Naive thymus-derived CD8-positive, alpha-beta T cell (primary cell): ENCODE measurements around the gene CREG1. TPM values are rescaled to one million over a fixed set of nuclear protein-coding genes. Genes with fewer than 3 reads are reported as not detected.
"Not testable (repeated sequence)": the region's sequence is repeated elsewhere in the genome, so short reads cannot be mapped to it uniquely, and the experiment has no call there.

Source experiments
- ATAC-seq, 2 donors: fragments of 150-1000 bp; cut with Tn5 transposase in 1 of 2; sonication (Bioruptor Pico), chemical (Tn5 transposase) in 1 of 2; 1 replicate in 1 of 2; 2 replicates in 1 of 2; pipeline ENCODE4 v1.10.0; 2021; ENCODE audit warnings: mild to moderate bottlenecking in 2 of 2, moderate library complexity in 2 of 2
- POLR2A ChIA-PET: fragments of 350-600 bp; sonication (Branson Sonifier 250); formaldehyde crosslinking; loops from one replicate; lab custom pipeline; 2021; ENCODE audit warnings: antibody characterized with exemption; lab: Charles Lee
- DNase-seq, 10 donors: peaks; one replicate each; pipeline versions ENCODE4 v3.0.0 to v3.0.0-alpha.2; 2020 to 2022
- H3K27ac Mint-ChIP-seq, 10 donors: one replicate each; pipeline ENCODE4 v1.8.0; 2020 to 2022; ENCODE audit warnings: mild to moderate bottlenecking in 10 of 10, mixed read lengths in 10 of 10, moderate library complexity in 4 of 10, inconsistent platforms in 1 of 10
- H3K27me3 Mint-ChIP-seq, 5 donors: one replicate each; pipeline ENCODE4 v1.8.0; 2021 to 2022; ENCODE audit warnings: mixed read lengths in 5 of 5
- H3K36me3 Mint-ChIP-seq, 3 donors: one replicate each; pipeline ENCODE4 v1.8.0; 2020 to 2022; ENCODE audit warnings: mixed read lengths in 3 of 3, mild to moderate bottlenecking in 2 of 3, inconsistent platforms in 1 of 3
- H3K4me1 Mint-ChIP-seq, 4 donors: one replicate each; pipeline ENCODE4 v1.8.0; 2021 to 2022; ENCODE audit warnings: mixed read lengths in 4 of 4
- H3K4me3 Mint-ChIP-seq, 10 donors: one replicate each; pipeline ENCODE4 v1.8.0; 2020 to 2022; ENCODE audit warnings: mild to moderate bottlenecking in 10 of 10, mixed read lengths in 10 of 10, moderate library complexity in 6 of 10, inconsistent platforms in 1 of 10
- H3K9me3 Mint-ChIP-seq, 9 donors: one replicate each; pipeline ENCODE4 v1.8.0; 2020 to 2022; ENCODE audit warnings: mixed read lengths in 9 of 9, mild to moderate bottlenecking in 3 of 9, inconsistent platforms in 1 of 9, moderate library complexity in 1 of 9
- polyA plus RNA-seq, 3 donors: library from polyadenylated mRNA; unstranded; fragments of 300-500 nt; fragmentation: Illumina TruSeq; gene quantifications; one replicate each; pipeline ENCODE4 v1.2.3, GENCODE V29; 2021
- total RNA-seq, 8 experiments: library from RNA in 2 of 8; stranded (reverse) in 2 of 8; gene quantifications; one replicate each; pipeline ENCODE4 v1.2.3 and lab custom pipeline; 2021 to 2026

The CREG1 gene
- total and polyA plus RNA-seq, 5 experiments from 2014 or later: 13.8 to 26.8 (median 15.5) TPM

DNA sequence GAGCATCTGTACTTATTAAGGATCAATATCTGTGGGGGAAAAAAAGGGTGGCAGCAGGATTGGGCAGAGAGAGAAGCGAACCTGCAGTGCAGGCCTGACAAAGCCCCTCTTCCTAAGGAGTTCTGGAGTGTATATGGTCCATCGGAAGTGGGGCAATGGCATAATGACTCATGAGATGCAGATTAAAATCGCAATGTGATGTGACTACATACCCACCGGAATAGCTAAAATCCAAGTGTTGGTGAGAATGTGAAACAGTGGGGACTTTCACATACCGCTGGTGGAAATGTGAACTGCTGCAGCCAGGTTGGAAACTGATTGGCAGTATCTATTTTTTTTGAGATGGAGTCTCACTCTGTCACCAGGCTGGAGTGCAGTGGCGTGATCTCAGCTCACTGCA lies 8.2 kb upstream of the CREG1 start:
- Mint-ChIP-seq H3K4me1 (peaks cover 0 to 12% (median 0%) of the 10 kb centered on the region in 4 donors), H3K27ac (no peak overlapping the region), H3K9me3 (no peaks in the 10 kb centered on the region), H3K36me3 (no peaks in the 10 kb centered on the region), H3K27me3 (peaks cover 0 to 8% (median 1%) of the 10 kb centered on the region in 5 donors), H3K4me3 (no peak overlapping the region)
- POLR2A ChIA-PET: interaction anchor here (1.1 kb wide), 1 partner anchor 21 kb away, joined by 3 read pairs; no protein-coding TSS in a partner anchor
- DNase-seq (no peak), ATAC-seq (no peak)

DNA sequence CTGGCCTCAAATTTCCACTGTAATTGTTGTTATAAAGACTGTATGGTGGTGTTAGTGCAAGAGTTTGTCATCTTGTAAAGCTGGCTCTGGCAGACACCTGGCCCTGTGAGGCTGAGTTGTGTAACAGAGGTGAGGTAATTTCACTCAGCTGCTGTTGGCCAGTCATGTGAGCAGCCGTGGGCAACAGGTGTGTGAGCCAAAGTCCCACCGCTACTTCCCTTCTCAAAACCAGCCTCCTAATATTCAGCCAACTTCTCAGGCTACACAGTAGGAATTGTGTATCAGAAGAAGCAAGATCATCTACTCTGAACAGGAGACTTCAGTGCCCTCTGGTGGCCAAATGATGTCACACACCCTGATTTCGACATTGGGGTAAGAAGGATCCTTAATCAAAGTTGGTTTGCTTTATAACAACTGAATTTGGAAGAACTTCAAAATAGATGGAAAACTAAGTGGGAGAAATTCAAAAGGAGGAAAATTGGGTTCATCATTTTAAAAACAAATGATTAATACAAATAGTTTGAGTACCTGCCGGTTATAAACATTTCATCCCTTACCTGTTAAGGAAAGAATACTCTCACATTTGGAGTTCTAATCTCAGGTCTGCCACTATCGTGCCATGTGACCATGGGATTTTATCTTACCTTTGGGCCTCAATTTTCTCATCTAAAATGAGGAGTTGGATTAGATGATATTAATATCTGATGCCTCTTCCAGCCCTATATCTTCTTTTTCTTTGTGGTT lies 2.6 kb upstream of the CREG1 start:
- POLR2A ChIA-PET: interaction anchor here (0.9 to 1.1 kb wide), 2 partner anchors 81 to 381 kb away, joined by 3 to 4 read pairs; partner anchors contain the start of genes DCAF6 and MPC2
- Mint-ChIP-seq H3K4me3 (peak overlapping the region in 5 of 10 donors; percentile 1 to 53 (median 25)), H3K36me3 (no peaks in the 10 kb centered on the region), H3K27ac (peak overlapping the region in 1 of 10 donors; percentile 4), H3K9me3 (no peaks in the 10 kb centered on the region), H3K27me3 (peaks cover 0 to 1% (median 0%) of the 10 kb centered on the region in 5 donors), H3K4me1 (peaks cover 9 to 32% (median 25%) of the 10 kb centered on the region in 4 donors)
- ATAC-seq (no peak), DNase-seq (peak; percentile 45 to 85 (median 72))

DNA sequence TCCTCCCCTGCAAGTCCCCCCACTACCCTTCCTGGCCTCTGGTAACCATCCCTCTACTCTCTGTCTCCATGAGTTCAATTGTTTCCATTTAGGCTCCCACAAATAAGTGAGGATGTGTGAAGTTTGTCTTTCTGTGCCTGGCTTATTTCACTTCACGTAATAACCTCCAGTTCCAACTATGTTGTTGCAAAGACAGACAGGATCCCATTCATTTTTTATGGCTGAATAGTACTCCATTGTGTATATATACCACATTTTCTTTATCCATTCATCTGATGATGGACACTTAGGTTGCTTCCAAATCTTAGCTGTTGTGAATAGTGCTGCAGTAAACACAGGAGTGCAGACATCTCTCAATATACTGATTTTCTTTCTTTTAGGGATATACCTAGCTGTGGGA lies 1.5 kb upstream of the CREG1 start:
- POLR2A ChIA-PET, H3K27me3 Mint-ChIP-seq, DNase-seq, ATAC-seq, H3K9me3 Mint-ChIP-seq, H3K36me3 Mint-ChIP-seq, H3K27ac Mint-ChIP-seq: not testable (repeated sequence)
- Mint-ChIP-seq H3K4me3 (peak overlapping the region in 4 of 10 donors; percentile 12 to 44 (median 34)), H3K4me1 (peaks cover 18 to 42% (median 35%) of the 10 kb centered on the region in 4 donors)

DNA sequence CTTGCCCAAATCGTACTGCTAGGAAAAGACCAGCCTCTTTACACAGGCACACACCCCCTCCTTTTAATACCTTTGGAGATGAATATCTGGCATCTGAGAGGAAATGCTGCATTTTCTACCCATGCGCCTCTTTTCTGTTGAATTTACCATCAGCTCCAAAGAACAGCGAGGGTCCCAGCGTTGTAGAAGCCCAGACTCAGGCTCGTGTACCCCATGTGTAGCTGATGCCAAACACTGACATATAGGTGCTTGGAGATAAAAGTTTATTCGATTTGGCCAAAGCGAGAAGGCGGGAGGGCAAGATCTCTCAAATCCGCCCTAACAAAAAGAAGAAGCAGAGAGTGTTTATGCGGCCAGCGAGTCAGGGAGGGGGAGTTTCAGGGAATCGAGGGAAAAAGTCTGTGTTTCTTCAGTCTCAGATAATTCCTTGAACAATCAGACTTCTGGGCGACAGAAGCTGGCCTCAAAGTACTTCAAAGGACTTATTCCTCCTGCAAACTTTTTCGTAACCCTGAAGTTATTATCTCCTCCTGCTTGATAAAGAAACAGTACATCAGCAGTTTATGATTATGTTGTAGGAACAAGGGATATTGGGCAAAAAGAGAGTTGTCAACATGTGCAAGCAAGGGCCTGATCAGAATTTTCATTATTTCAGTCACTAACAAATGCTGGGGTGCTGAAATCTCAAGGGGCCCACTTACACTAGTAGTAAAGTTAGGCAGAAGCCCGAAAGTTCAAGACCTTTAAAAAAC lies 642 bp upstream of the CREG1 start:
- no peak for DNase-seq
- POLR2A ChIA-PET: interaction anchor here (0.5 to 2.7 kb wide), 6 partner anchors 9 to 741 kb away, joined by 3 to 17 read pairs (median 6); partner anchors contain the start of gene CD247

DNA sequence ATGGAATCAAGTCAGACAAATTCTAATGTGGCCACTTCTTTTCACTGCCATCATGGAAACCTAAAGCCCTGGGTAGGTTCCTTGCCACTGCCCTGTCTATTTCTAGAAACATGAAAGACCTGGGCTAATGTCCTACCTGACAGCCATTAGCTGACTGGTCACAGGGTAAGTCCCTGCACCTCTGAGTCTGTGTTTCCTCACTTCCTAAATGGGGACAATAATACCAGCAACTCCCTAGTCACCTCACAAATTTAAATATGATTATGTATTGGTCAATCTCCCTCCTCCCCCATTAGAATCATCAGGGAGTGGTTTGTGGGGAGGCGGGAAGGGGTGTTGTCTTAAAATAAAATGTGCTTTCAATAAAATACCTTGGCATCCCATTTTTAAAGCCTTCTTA lies 2.2 kb downstream of the CREG1 start:
- Mint-ChIP-seq H3K4me1 (peaks cover 21 to 51% (median 43%) of the 10 kb centered on the region in 4 donors), H3K27ac (no peak overlapping the region), H3K9me3 (no peaks in the 10 kb centered on the region), H3K36me3 (peaks cover 0 to 18% (median 5%) of the 10 kb centered on the region in 3 donors), H3K4me3 (peak overlapping the region in 4 of 10 donors; percentile 19 to 36 (median 22)), H3K27me3 (no peaks in the 10 kb centered on the region)
- DNase-seq (no peak), ATAC-seq (no peak)
- POLR2A ChIA-PET: interaction anchor here (0.6 kb wide), 1 partner anchor 145 kb away, joined by 3 read pairs; no protein-coding TSS in a partner anchor

More for the DNA sequence above, 642 bp upstream of the CREG1 start:
- peaks cover 0 to 1% (median 0%) of the 10 kb centered on the region in 5 donors for H3K27me3 Mint-ChIP-seq
- H3K4me1 Mint-ChIP-seq: peaks cover 18 to 43% (median 36%) of the 10 kb centered on the region in 4 donors
- H3K36me3 Mint-ChIP-seq: no peaks in the 10 kb centered on the region
- H3K9me3 Mint-ChIP-seq: no peaks in the 10 kb centered on the region
- H3K27ac Mint-ChIP-seq: peak overlapping the region in 8 of 10 donors; percentile 58 to 91 (median 78)
- peak; percentile 16 to 22 for ATAC-seq
- peak overlapping the region; percentile 81 to 96 (median 93) for H3K4me3 Mint-ChIP-seq

DNA sequence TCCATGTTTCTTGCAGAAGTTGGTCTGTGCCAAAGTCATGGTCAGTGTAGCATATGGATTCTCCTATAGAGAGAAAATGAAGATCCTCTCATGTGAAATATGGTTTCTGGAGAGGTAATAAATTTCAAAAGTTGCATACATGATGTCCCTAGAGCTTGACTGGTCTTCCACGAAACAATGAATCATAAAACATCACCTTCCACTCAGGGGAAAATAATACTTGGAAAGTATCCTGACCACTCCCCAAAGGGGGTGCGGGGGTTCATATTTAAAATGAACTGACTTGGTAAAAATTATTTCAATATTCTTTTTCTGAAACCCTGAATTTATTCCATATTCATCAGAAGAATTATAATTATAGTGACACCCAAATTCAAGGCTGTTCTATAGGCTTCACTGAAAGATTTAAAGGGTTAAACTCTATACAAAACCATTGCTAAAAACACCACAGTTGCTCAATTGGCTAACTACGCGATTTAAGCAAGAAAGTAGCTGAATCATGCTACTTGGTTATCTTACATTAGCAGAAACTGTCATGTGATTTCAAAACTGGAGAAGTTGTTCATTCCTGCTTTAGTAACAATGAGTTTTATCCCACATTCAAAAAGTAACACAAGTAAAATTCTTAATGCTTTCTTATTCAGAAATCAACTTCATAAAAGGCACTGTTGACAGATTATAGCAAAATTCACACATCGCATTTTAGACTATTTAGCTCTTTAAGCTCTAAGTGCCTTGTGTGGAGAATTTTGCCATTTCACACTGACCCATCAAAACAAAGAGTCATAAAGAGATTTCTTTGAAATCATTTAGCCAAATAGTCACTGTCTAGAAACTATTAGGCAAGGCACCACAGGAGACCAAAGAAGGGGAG lies 5.3 kb downstream of the CREG1 start:
- ATAC-seq (no peak), DNase-seq (no peak)
- POLR2A ChIA-PET: no interaction called here
- Mint-ChIP-seq H3K27me3 (no peaks in the 10 kb centered on the region), H3K36me3 (peaks cover 0 to 40% (median 14%) of the 10 kb centered on the region in 3 donors), H3K27ac (peak overlapping the region in 3 of 10 donors; percentile 51 to 86 (median 54)), H3K4me1 (peaks cover 12 to 36% (median 28%) of the 10 kb centered on the region in 4 donors), H3K9me3 (no peaks in the 10 kb centered on the region), H3K4me3 (no peak overlapping the region)

DNA sequence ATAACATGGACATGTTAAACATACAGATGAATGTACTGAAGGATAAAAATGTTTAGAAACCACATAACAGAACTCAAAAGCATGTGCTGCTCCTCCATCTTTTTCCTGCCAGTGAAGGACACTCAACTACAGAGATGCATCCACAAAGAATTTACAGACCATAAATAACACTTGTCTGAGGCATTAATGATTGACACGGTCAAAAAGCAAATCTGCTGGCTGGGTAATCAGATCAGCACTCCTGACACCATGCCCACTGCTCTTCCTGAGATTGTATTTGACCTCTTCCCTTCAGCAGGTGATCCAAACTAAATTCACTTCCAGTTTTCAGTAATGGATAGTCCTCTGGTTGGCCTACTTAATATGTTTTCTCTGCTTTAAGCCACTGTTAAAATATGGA lies 6.6 kb downstream of the CREG1 start:
- peaks cover 12 to 26% (median 23%) of the 10 kb centered on the region in 4 donors for H3K4me1 Mint-ChIP-seq
- no peaks in the 10 kb centered on the region for H3K27me3 Mint-ChIP-seq
- peaks cover 0 to 48% (median 15%) of the 10 kb centered on the region in 3 donors for H3K36me3 Mint-ChIP-seq
- POLR2A ChIA-PET: no interaction called here
- DNase-seq (no peak), ATAC-seq (no peak)
- H3K27ac Mint-ChIP-seq: peak overlapping the region in 1 of 10 donors; percentile 28
- no peaks in the 10 kb centered on the region for H3K9me3 Mint-ChIP-seq
- H3K4me3 Mint-ChIP-seq: no peak overlapping the region

DNA sequence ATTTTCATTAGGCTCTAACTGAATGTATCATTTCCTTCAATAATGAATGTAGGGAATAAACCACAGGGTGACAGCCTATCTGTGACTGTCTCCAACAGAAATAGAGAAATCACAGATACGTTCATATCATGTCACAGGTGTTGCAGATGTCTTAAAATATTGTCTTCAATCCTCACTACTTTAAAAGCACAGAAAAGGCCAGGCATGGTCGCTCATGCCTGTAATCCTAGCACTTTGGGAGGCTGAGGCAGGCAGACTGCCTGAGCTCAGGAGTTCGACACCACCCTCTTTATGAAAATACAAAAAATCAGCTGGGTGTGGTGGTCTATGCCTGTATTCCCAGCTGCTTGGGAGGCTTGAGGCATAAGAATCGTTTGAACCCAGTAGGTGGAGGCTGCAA lies 8.2 kb downstream of the CREG1 start:
- POLR2A ChIA-PET: no interaction called here
- Mint-ChIP-seq H3K36me3 (peaks cover 0 to 56% (median 18%) of the 10 kb centered on the region in 3 donors), H3K4me3 (no peak overlapping the region), H3K9me3 (no peaks in the 10 kb centered on the region), H3K27ac (no peak overlapping the region), H3K4me1 (peaks cover 7 to 12% (median 11%) of the 10 kb centered on the region in 4 donors), H3K27me3 (no peaks in the 10 kb centered on the region)
- DNase-seq (no peak), ATAC-seq (no peak)

DNA sequence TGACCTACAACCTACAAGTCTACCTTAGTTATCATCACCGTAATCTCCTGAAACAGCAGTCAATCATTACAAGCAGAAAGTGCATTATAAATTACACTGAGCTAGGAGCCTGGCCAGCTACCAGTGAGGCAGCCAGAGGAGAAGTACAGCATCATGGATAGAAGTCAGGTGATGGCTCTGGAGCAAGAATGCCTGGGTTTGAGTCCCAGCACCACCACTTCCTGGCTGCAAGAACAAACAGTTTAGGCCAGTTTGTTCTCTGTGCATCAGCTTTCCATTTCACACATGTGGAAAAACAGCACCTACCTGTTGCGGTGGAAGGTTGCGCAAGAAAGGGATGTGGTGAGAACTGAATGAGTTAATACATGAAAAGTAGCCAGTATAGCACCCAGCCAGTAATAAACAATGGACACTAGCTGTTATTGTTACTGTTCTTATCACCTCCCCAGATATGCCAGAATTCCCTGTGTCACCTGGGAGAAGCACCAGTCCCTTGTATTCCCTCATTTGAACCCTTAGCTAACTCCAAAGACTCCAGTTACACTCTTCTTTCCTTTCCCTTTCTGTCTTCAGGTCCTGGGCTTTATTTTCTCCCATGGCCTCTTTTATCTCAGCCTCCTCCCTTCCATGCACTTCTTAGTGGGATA lies 9.0 kb downstream of the CREG1 start:
- no peak for DNase-seq
- POLR2A ChIA-PET: no interaction called here
- Mint-ChIP-seq H3K36me3 (peaks cover 0 to 56% (median 18%) of the 10 kb centered on the region in 3 donors), H3K27ac (peak overlapping the region in 2 of 10 donors; percentile 0 to 2), H3K4me3 (no peak overlapping the region), H3K27me3 (no peaks in the 10 kb centered on the region), H3K9me3 (no peaks in the 10 kb centered on the region), H3K4me1 (peaks cover 5 to 9% (median 8%) of the 10 kb centered on the region in 4 donors)
- ATAC-seq: no peak

DNA sequence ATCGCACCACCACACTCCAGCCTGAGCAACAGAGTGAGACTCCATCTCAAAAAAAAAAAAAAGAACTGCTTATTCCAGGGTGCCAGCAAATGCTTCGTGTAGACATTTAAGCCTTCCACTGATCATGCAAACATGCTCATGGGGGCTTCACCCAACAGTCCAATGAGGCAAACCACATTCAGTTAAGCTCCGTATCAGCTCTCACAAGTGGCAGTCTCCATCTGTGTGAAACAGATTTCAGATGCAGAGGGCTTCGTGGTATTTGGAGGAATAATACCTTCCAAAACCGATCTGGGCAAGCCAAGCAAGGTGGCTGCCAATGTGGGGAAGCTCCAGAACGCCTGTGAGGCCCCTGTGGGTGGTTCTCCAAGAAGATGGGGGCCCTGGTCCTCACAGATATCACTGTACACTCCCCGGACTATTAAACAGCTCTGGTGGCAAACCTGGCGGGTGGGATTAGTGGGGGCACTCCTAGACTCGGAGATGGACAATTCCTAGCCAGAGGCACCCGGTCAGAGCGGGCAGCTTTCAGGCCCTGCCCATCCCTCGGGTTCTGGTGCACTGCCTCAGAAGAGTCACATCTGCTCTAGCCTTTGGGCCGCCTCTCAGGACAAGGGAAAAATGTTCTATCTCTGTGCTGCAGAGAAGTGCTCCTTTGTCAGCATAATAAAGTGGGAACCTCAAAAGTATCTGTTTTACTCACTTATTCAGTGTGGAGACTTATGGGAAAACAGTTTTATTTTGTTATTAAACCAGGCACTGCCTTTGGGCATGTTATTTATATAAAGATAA lies 10.2 kb downstream of the CREG1 start:
- no peak overlapping the region for H3K4me3 Mint-ChIP-seq
- H3K36me3 Mint-ChIP-seq: peaks cover 0 to 56% (median 18%) of the 10 kb centered on the region in 3 donors
- H3K4me1 Mint-ChIP-seq: peaks cover under 1 to 6% (median 2%) of the 10 kb centered on the region in 4 donors
- H3K27me3 Mint-ChIP-seq: no peaks in the 10 kb centered on the region
- H3K27ac Mint-ChIP-seq: peak overlapping the region in 1 of 10 donors; percentile 52
- ATAC-seq (no peak), DNase-seq (no peak)
- POLR2A ChIA-PET: no interaction called here
- no peaks in the 10 kb centered on the region for H3K9me3 Mint-ChIP-seq
